Motor neuron (in vitro differentiated cells): ENCODE measurements around the gene SYCP2. TPM values are rescaled to one million over a fixed set of nuclear protein-coding genes. Genes with fewer than 3 reads are reported as not detected.

Experiments used
- ATAC-seq, 8 experiments: fragments of 200-7000 bp; cut with Tn5 transposase; replicated peaks in 6 of 8; 2 replicates each; pipeline ENCODE4 v1.8.0; 2021; ENCODE audit warnings: mild to moderate bottlenecking in 8 of 8, moderate library complexity in 8 of 8
- H3K27ac ChIP-seq, 2 donors: fragments of 250-450 bp; sonication (Bioruptor Pico); 2 replicates each; pipeline ENCODE4 v1.9.0; 2021; ENCODE audit warnings: antibody characterized with exemption in 2 of 2, mild to moderate bottlenecking in 2 of 2, moderate library complexity in 1 of 2
- H3K4me1 ChIP-seq, 2 donors: fragments of 250-450 bp; sonication (Bioruptor Pico); replicated peaks in 1 of 2; 2 replicates each; pipeline ENCODE4 v1.6.1; 2021; ENCODE audit warnings: antibody characterized with exemption in 2 of 2, mild to moderate bottlenecking in 2 of 2, moderate library complexity in 1 of 2
- H3K4me3 ChIP-seq, 5 donors: fragments of 250-450 bp; sonication (Bioruptor Pico); 2 replicates each; pipeline ENCODE4 v1.9.0; 2021; ENCODE audit warnings: antibody characterized with exemption in 5 of 5, mild to moderate bottlenecking in 5 of 5, moderate library complexity in 4 of 5
- whole genome bisulfite sequencing, 10 experiments: fragments of 450-650 bp; shearing (Covaris generic); methylation state at CpG; one replicate each; pipeline ENCODE4 v1.0.0; 2022; 5-methylcytosine and 5-hydroxymethylcytosine counted together
- in situ Hi-C, 9 experiments: fragments of 400-800 bp; cut with MboI; loops; one replicate each; pipeline ENCODE4 v1.15.0; 2021; ENCODE audit warnings: low sequenced_read_pairs in 9 of 9, low pct_unique_long_range_greater_than_20kb in 2 of 9; ENCODE audit not compliant: unreplicated experiment in 9 of 9
- total RNA-seq, 8 experiments: library from RNA; unstranded; fragments of 300-600 nt; gene quantifications; 2 replicates each; pipeline versions ENCODE4 v1.2.3 to v1.2.4, GENCODE V29; 2022

SYCP2 gene
- total RNA-seq, 8 experiments from 2014 or later, result 0.63 to 6.5 (median 1.7) TPM

DNA sequence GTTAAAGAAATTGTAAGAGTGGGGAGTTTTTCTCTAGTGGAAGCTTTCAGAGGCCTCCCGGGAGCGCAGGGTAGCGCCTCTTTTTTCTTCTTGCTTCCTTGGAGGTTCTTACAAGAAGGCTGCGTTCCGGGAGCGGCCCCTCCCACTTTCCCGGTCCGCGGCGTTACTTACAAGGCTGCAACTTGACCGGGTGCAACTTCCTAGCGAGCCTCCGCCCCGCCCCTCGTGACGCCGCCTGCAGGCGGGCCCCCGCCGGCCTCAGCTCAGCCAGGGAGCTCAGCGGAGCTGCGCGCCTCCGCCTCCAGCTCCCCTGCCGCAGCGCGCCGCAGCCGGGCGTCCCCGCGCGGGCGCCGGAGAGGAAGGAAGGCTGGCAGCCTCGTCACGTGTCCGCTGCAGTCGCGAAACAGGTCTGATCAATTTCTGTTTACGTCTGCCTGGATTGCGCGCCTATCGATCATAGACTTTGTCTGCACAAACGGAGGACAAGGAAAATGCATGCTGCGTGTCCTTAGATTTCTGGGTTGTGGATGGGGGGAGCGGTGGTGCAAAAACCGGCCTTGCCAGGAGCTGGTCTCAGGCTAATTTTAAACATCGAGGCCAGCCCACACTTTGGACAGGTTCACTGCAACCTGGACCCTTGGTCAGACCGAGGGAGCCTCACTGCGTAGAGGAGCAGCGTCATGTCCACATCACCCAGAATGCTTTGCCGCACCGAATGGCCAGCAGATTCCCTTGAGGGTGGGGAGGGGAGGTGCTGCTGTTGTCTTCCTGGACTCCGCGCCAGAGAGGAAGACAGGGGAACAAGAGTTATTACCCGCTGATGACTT lies 6.9 kb upstream of the SYCP2 start, which contains the start of the genes FAM217B and PPP1R3D:
FAM217B (plus strand) TSS at position 261 of the 827 bp plus-strand sequence. CDS start 3,555 bp downstream, outside the sequence.
PPP1R3D (minus strand) TSS at position 177 of the 827 bp plus-strand sequence. CDS start 374 bp downstream, outside the sequence.
- H3K4me3 ChIP-seq, result peak within 1 kb of the TSS; percentile 37 to 65 (median 59)
- peak within 1 kb of the TSS; percentile 95 to 98 for H3K27ac ChIP-seq
- 0 to 9% (median 0%) methylated on average over 1 to 28 of the region's 57 CpGs for WGBS, 10 experiments
- peak; percentile 89 to 94 (median 91) for ATAC-seq
- H3K4me1 ChIP-seq, result peaks cover 24 to 72% of the 10 kb centered on the region in 2 donors
- in situ Hi-C loops, result no loop called here

DNA sequence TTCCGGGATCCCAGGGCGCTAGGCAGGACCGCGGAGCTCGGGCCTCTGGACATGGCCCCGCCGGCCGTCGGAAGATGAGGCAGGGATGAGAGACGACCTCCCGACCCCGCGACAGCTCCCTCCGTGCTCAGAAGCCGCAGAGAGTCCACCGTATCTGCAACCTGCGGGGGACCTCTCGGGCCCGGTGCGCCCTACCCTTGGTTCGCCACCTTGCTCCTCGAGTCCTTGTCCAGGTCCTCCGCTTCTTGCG lies 6.4 kb upstream of the SYCP2 start:
- Histone ChIP-seq H3K27ac (peak overlapping the region; percentile 95 to 98), H3K4me3 (peak overlapping the region; percentile 37 to 65 (median 59)), H3K4me1 (peaks cover 23 to 67% of the 10 kb centered on the region in 2 donors)
- WGBS, 10 experiments, result 0 to 20% (median 1%) methylated on average over 1 to 11 of the region's 24 CpGs; no CpG with 5 or more reads in 4 of the 10 experiments
- in situ Hi-C loops, result no loop called here
- peak; percentile 2 to 22 (median 14) for ATAC-seq

DNA sequence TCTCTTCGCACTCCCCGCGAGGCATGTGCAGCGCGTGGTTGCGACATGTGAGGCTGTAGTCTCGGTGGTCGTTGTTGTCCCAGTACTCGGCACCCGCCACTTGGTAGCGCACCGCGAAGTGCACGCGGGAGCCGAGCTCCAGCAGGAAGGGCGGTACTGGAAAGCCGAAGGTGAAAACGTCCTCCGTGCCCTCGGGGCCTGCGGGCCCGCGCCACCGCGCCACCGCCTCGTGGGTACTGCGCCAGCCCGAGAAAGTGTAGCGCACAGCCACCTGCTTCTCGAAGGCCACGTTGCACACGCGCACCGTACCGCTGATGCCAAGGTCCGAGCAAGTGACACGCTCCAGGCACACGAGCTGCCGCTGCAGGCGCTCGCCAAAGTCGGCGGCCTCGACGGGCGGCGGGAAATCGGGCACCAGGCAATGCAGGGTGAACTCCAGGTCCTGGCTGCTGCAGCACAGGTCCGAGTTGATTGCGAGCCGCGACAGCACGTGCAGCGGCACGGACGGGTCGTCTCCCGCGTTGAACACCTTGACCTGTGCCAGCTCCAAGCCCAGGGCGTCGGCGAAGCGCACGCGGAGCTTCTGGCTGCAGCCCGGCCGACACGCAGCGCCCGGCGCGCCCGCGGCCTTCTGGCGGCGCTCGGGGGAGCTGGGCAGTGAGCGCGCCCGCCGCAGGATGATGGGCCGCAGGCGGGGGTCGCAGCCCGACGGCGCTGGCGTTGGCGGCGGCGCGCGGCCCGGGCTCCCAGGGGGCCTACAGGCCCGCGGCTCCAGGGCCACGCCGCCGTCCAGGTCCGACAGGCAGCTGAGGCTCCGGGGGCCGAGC lies 5.8 kb upstream of the SYCP2 start:
- ATAC-seq, result peak in 1 of 8 experiments; percentile 7
- 58 to 100% (median 93%) methylated on average over 1 to 29 of the region's 104 CpGs; no CpG with 5 or more reads in 4 of the 10 experiments for WGBS, 10 experiments

DNA sequence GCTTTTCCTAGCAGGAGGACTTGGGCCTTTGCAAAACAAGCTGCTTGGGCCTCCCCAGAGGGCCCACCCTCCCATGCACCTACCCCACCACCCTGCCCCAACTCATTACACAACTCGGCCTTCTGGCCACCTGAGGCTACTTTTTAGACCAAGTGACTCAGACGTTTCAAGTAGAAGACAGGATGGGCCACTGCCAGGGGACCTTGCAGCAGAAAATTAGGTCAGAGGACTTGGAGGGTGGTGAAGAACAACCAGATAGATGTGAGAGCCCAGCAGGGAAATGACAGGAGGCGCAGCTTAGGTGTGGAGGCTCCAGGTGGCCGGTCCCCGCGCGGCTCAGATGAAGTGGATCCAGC lies 5.2 kb upstream of the SYCP2 start:
- Histone ChIP-seq H3K4me1 (peaks cover 23 to 56% of the 10 kb centered on the region in 2 donors), H3K4me3 (peak overlapping the region in 1 of 5 donors; percentile 59), H3K27ac (no peak overlapping the region)
- in situ Hi-C loops, result no loop called here
- ATAC-seq, result no peak
- 100% methylated on average over 1 to 3 of the region's 7 CpGs; no CpG with 5 or more reads in 8 of the 10 experiments for WGBS, 10 experiments

More for the DNA sequence above, 5.8 kb upstream of the SYCP2 start:
- H3K27ac ChIP-seq, result peak overlapping the region; percentile 95 to 98
- peak overlapping the region; percentile 37 to 65 (median 59) for H3K4me3 ChIP-seq
- H3K4me1 ChIP-seq, result peaks cover 23 to 61% of the 10 kb centered on the region in 2 donors
- in situ Hi-C loops, result no loop called here

DNA sequence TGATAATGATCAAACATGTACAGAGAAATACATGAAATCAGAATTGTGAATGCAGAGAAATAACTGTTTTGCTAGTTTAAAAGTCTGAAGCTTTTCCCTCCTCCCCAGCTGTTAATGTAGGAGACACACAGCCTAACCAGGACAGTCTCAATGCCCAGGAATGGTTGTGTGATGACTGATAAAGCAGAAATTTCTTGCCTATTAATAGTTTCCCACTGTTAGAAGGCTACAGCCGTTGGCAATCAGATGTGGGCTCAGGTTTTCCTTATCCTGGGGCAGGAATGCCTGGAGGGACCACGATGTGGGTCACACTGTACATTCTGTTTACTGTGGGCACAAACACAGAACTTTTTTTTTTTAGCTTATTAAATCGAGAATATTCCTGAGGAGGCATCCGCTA lies 4.8 kb upstream of the SYCP2 start:
- no peak overlapping the region for H3K27ac ChIP-seq

DNA sequence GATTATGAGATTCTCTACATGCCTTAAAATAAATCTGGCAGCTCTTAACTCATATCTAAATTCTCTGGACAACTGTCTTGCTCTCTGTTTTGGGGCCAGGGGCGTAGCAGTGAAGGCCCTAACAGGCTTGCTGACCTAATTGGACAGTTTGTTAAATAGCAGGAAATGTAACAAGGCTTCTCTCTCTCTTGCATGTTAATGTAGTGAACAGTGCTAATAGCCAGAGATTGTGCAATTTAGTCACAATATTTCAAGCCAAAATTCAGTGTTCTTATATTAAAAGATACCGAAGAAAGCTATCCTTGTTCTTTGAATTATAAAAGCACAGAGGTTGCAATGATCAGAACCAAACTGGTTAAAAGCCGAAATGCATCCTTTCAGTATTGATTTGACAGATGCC lies 3.7 kb upstream of the SYCP2 start:
- Histone ChIP-seq H3K4me3 (no peak overlapping the region), H3K4me1 (peaks cover 21 to 40% of the 10 kb centered on the region in 2 donors), H3K27ac (no peak overlapping the region)
- no peak for ATAC-seq
- in situ Hi-C loops, result no loop called here
- WGBS, 10 experiments, result 8 to 100% (median 85%) methylated on average over 2 to 3 of the region's 3 CpGs

More for the DNA sequence above, 4.8 kb upstream of the SYCP2 start:
- H3K4me3 ChIP-seq, result peak overlapping the region in 1 of 5 donors; percentile 1
- in situ Hi-C loops, result no loop called here
- WGBS, 10 experiments, result 0 to 100% (median 72%) methylated on average over 1 to 4 of the region's 4 CpGs; no CpG with 5 or more reads in 4 of the 10 experiments
- no peak for ATAC-seq
- peaks cover 23 to 51% of the 10 kb centered on the region in 2 donors for H3K4me1 ChIP-seq

DNA sequence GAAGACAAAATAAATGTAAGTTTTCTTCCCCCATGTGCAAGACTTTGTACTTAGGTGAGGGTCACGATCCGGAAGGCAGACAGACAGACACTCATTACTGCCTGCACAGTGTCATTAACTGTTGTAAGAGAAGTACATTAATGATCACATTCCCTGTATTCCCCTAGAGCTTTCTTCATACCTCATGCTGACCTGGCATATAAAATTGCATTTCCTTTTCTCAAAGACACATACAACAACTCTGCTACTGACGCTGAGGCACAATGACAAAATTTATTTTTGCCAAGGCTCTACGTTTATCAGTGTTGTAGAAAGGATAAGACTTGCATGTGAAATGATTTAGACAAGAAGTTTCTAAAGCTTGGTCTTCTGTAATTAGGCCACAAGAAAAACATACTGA lies 3.0 kb upstream of the SYCP2 start:
- 66 to 90% (median 81%) methylated on average over 2 to 4 of the region's 4 CpGs; no CpG with 5 or more reads in 1 of the 10 experiments for WGBS, 10 experiments
- ATAC-seq, result no peak
- Histone ChIP-seq H3K4me3 (no peak overlapping the region), H3K27ac (no peak overlapping the region), H3K4me1 (peaks cover 15 to 35% of the 10 kb centered on the region in 2 donors)
- in situ Hi-C loops, result no loop called here

DNA sequence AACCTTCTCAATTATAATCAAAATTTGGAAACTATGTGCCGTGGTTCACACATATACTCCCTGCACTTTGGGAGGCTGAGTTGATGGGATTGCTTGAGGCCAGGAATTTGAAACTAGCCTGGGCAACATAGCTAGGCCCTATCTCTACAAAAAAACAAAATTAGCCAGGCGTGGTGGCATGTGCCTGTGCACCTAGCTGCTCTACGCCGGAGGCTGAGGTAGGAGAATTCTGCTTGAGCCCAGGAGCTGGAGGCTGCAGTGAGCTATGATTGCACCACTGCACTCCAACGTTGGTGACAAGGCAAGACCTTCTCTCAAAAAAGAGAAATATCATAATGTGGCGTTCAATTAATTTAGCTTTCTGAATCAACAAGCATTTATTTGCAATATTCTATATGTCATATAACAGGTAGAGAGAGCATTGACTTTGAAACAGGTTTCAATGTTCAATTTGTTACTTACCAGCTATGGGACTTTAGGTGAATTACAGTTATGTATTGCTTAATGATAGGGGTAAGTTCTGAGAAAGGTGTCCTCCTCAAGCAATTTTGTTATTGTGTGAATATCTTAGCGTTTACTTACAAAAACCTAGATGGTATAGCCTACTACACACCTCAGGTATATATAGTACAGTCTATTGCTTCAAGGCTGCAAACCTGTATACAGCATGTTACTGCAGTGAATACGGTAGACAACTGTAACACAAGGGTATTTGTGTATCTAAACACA lies 2.2 kb upstream of the SYCP2 start:
- 50 to 96% (median 93%) methylated on average over 2 to 7 of the region's 8 CpGs for WGBS, 10 experiments
- no peak for ATAC-seq
- in situ Hi-C loops, result no loop called here
- Histone ChIP-seq H3K4me3 (no peak overlapping the region), H3K4me1 (peaks cover 15 to 35% of the 10 kb centered on the region in 2 donors), H3K27ac (no peak overlapping the region)

DNA sequence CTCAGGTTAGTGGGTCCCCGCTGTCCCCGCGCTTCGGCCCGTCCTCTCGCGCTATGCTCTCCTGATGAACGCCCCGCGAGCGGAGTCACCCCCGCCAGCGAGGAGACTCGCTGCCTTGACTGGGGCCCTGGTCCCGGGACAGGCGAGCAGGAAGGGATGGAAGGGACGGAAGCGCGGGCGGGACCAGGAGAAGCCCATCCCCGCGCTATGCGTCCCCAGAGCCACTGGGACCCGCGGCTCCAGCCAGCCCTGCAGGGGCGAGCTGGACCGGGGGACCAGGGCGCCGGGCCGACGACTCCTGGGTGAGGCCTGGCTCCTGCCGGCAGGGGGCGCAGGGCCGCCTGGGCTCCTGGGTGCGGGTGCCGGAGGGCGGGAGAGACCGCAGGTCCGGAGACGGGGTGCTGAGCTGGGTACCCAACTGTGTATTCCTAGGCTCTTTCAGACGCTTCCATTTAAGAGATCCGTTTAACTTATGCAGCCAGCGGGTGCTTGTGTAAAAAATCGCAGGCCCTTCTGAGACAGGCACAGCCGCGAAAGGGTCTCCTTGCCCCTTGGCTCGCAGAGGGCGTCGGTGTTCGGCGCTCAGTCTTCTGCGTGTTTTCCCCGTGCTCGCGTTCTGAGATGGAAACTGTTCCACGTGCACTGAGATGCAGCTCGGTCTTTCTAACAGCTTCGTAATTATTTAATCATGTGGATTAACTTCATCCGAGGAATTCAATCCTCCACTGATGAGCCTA lies 580 bp upstream of the SYCP2 start:
- H3K4me1 ChIP-seq, result peaks cover 11 to 42% of the 10 kb centered on the region in 2 donors
- peak overlapping the region in 4 of 5 donors; percentile 10 to 29 (median 24) for H3K4me3 ChIP-seq
- ATAC-seq, result peak; percentile 78 to 95 (median 85)
- 9 to 64% (median 25%) methylated on average over 1 to 13 of the region's 59 CpGs for WGBS, 10 experiments
- in situ Hi-C loops, result no loop called here
- H3K27ac ChIP-seq, result no peak overlapping the region

DNA sequence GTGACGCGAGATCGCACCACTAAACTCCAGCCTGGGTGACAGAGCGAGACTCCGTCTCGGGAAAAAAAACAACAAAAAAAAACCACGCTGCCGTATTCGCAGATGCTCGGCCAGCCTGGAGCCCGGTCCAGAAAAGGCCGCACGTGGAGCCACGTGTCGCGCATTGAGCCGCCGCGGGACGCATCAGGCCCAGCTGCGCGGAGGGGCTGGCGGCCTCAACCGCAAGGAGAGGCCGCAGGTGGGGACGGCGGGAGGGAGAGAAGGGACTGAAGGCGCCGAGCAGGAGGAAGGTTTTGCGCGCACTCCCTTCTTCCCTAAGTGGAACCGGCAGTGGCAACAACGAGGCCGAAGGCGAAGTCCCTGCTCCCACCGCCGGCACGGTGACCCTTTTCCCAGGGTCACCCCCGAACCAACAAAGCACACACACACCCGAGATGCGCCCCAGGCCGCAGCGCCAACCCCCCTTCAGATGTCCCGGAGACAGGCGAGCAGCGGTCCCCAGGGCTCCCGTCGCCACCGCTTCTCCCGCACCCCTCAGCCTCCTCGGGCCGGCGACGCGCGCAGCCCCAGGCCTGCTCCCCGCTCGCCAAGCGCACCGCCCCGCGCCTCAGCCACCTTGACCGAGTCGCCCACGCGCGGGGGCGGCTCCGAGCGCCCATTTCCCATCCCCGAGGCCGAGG lies 681 bp downstream of the SYCP2 start:
- in situ Hi-C loops, result no loop called here
- H3K4me1 ChIP-seq, result peaks cover 3 to 29% of the 10 kb centered on the region in 2 donors
- no peak overlapping the region for H3K27ac ChIP-seq
- H3K4me3 ChIP-seq, result no peak overlapping the region
- 95 to 100% (median 98%) methylated on average over 4 to 16 of the region's 72 CpGs; no CpG with 5 or more reads in 4 of the 10 experiments for WGBS, 10 experiments
- ATAC-seq, result peak in 1 of 8 experiments; percentile 9

DNA sequence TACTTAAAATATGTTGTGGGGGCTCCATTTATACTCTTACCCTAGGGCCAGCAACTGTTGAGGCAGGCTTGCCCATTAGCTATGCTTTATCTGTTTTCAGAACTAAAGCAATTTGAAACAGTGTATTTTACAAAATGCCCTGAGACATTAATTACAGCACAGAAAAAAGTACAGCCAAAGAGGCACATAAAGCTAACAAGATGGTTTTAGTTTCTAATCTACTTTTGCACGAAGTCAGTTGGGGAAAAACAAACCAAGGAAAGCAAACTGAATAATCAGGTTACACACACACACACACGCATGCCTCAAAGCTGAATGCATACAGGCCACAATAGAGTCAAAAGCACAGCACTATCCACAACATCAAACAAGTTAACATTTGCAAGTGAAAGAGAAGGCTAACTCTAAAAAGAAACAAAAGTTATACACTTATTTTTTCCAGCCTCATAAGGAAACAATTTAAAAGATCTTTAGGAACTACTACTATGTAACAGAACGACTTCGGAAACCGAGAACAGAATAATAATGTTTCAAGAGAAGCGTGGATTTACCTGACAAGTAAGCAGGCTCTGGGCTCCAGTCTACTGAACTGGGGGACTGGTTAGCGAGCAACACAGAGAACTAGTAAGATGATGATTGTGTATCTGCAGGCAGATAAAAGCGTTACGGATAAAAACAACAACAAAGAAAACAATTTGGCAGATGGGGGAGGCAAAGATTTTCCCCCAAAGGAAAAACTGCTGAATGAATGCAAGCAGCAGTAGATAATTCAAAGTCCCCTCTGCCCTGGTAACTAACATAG lies 1.7 kb downstream of the SYCP2 start:
- 20 to 91% (median 49%) methylated on average over 1 to 9 of the region's 9 CpGs for WGBS, 10 experiments
- Histone ChIP-seq H3K4me1 (peaks cover 3 to 19% of the 10 kb centered on the region in 2 donors), H3K4me3 (no peak overlapping the region), H3K27ac (no peak overlapping the region)
- peak in 1 of 8 experiments; percentile 31 for ATAC-seq
- in situ Hi-C loops, result no loop called here
